ENCODE measurements around the gene MAPKAP1. TPM values are rescaled to one million over a fixed set of nuclear protein-coding genes. Genes with fewer than 3 reads are reported as not detected.

MAPKAP1 gene
- total and polyA plus RNA-seq, 9 of the 15 experiments (the other 6 are each of a cell fraction or from before 2014, with no cell fraction given) = 2.6 to 82.1 (median 61.1) TPM

GRCh38 chr9:125434986-125435775, 271.8 kb downstream of the MAPKAP1 start:
- ATAC-seq (no peak), FAIRE-seq (no peak), DNase-seq (ENCODE audit: extremely low read depth in 1 of 4, low spot score in 3 of 4) (no peak)
- BruUV-seq (replicated peaks) = no TSS peak
- intact Hi-C loops (cut with micrococcal nuclease) (no loop called here), in situ Hi-C loops (cut with MboI) (loop anchor here (10.0 kb wide), 1 partner anchor 200 kb away; no protein-coding TSS in a partner anchor)
- Histone ChIP-seq H3K9me3 (replicated peaks; ENCODE audit: control insufficient read depth, insufficient read depth, low read depth, low read length) (no peaks in the 10 kb centered on the region), H3K4me1 (replicated peaks in 1 of 2; ENCODE audit: control insufficient read depth in 2 of 2, insufficient read depth in 2 of 2, low read length in 2 of 2) (peaks cover 3 to 54% of the 10 kb centered on the region in 2 experiments; a peak in 3 of 5 replicates), H3K36me3 (ENCODE audit: control insufficient read depth, insufficient read depth, low read length) (0 out of 3 replicates have a peak, but pooled peaks cover 4% of the 10 kb centered on the region), H4K20me1 (replicated peaks; ENCODE audit: control insufficient read depth, insufficient read depth, low read length) (no peaks in the 10 kb centered on the region; the same call in 1 of the 2 replicates), H3K4me3 (no peak overlapping the region), H3K79me2 (ENCODE audit: control insufficient read depth, insufficient read depth, low read length) (no peaks in the 10 kb centered on the region), H3K27ac (ENCODE audit: extremely low read depth, low read depth, low read length) (no peak overlapping the region), H3K9me1 (ENCODE audit: control insufficient read depth, insufficient read depth, low read length) (no peaks in the 10 kb centered on the region), H3K4me2 (ENCODE audit: insufficient read depth, low read length) (no peak overlapping the region), H3K27me3 (ENCODE audit: control insufficient read depth in 2 of 2, insufficient read depth in 2 of 2, low read length in 2 of 2) (no peaks in the 10 kb centered on the region), H2AFZ (ENCODE audit: low read depth, low read length) (no peak overlapping the region), H3K9ac (ENCODE audit: insufficient read depth in 1 of 2, low read depth in 2 of 2, low read length in 2 of 2) (no peak overlapping the region; a peak in 1 of 4 replicates)
- 69% methylated on average over 16 of the region's 16 CpGs for WGBS (ENCODE audit: insufficient coverage, low coverage, missing lambda C conversion rate)
- ChIA-PET POLR2A (interaction anchor here (1.0 to 1.4 kb wide), 2 partner anchors 15 to 61 kb away, joined by 3 to 5 read pairs; no protein-coding TSS in a partner anchor), CTCF (ENCODE audit: low intra/inter-chr PET ratio) (no interaction called here)
- TF ChIP-seq EHMT2 (IDR thresholded peaks at IDR 0.05) = no peak
- peak; percentile 55 for TF ChIP-seq POLR2G (IDR thresholded peaks at IDR 0.05; ENCODE audit: low read depth, low read length)
- TF ChIP-seq CHCHD3 (CRISPR knock-in tag; IDR thresholded peaks at IDR 0.05) = no peak
- TF ChIP-seq ZNF586 (CRISPR knock-in tag; conservative IDR thresholded peaks at IDR 0.05) = no peak
- TF ChIP-seq PYGO2 (tag; IDR thresholded peaks at IDR 0.05) = no peak

Measured in K562 (cell line).